ENCODE results near the gene P2RX4.
"Not testable (repeated sequence)": the region's sequence is repeated elsewhere in the genome, so short reads cannot be mapped to it uniquely, and the experiment has no call there.

- not testable (repeated sequence) for TF ChIP-seq CTCF (IDR thresholded peaks at IDR 0.05; ENCODE audit: insufficient read depth, low read length); SPI1 (IDR thresholded peaks at IDR 0.05; ENCODE audit: borderline replicate concordance, low read depth); POLR2AphosphoS5 (IDR thresholded peaks at IDR 0.05; ENCODE audit: low read depth)
- TF ChIP-seq, protein P1, sequence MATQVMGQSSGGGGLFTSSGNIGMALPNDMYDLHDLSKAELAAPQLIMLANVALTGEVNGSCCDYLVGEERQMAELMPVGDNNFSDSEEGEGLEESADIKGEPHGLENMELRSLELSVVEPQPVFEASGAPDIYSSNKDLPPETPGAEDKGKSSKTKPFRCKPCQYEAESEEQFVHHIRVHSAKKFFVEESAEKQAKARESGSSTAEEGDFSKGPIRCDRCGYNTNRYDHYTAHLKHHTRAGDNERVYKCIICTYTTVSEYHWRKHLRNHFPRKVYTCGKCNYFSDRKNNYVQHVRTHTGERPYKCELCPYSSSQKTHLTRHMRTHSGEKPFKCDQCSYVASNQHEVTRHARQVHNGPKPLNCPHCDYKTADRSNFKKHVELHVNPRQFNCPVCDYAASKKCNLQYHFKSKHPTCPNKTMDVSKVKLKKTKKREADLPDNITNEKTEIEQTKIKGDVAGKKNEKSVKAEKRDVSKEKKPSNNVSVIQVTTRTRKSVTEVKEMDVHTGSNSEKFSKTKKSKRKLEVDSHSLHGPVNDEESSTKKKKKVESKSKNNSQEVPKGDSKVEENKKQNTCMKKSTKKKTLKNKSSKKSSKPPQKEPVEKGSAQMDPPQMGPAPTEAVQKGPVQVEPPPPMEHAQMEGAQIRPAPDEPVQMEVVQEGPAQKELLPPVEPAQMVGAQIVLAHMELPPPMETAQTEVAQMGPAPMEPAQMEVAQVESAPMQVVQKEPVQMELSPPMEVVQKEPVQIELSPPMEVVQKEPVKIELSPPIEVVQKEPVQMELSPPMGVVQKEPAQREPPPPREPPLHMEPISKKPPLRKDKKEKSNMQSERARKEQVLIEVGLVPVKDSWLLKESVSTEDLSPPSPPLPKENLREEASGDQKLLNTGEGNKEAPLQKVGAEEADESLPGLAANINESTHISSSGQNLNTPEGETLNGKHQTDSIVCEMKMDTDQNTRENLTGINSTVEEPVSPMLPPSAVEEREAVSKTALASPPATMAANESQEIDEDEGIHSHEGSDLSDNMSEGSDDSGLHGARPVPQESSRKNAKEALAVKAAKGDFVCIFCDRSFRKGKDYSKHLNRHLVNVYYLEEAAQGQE (IDR thresholded peaks at IDR 0.05; ENCODE audit: insufficient replicate concordance, low read depth) = not testable (repeated sequence)
Observed at GRCh38 chr12:121201140-121201539, 8.8 kb upstream of the P2RX4 start.
